CD14-positive monocyte (primary cell): ENCODE results near the gene ACBD3. TPM values are rescaled to one million over a fixed set of nuclear protein-coding genes. Genes with fewer than 3 reads are reported as not detected.

ENCODE experiments used
- DNase-seq, 3 donors: peaks; one replicate each; pipeline ENCODE4 v3.0.0-alpha.2; 2011 to 2022
- H2AFZ ChIP-seq: 2 replicates; pipeline ENCODE4 v1.6.0; 2012; ENCODE audit warnings: mild to moderate bottlenecking, low read depth, low read length, inconsistent platforms; ENCODE audit not compliant: insufficient read depth, poor library complexity, severe bottlenecking
- H3K27ac ChIP-seq, 2 donors: 1 replicate in 1 of 2; 2 replicates in 1 of 2; pipeline ENCODE4 v1.5.1; 2012 to 2013; ENCODE audit warnings: low read length in 2 of 2, control low read depth in 1 of 2, inconsistent platforms in 1 of 2, low read depth in 1 of 2, mild to moderate bottlenecking in 1 of 2
- H3K27me3 ChIP-seq, 2 donors: one replicate each; pipeline versions ENCODE4 v1.6.0 to v1.6.1; 2011 to 2013; ENCODE audit warnings: low read length in 2 of 2; ENCODE audit not compliant: control insufficient read depth in 2 of 2, insufficient read depth in 2 of 2
- H3K36me3 ChIP-seq, 2 donors: replicated peaks in 1 of 2; 1 replicate in 1 of 2; 2 replicates in 1 of 2; pipeline versions ENCODE4 v1.5.1 to v1.6.1; 2012 to 2013; ENCODE audit warnings: low read length in 2 of 2, control low read depth in 1 of 2, inconsistent platforms in 1 of 2, mild to moderate bottlenecking in 1 of 2; ENCODE audit not compliant: insufficient read depth in 2 of 2, control insufficient read depth in 1 of 2
- H3K4me1 ChIP-seq, 2 donors: 1 replicate in 1 of 2; 2 replicates in 1 of 2; pipeline versions ENCODE4 v1.5.1 to v1.6.1; 2012 to 2013; ENCODE audit warnings: low read length in 2 of 2, control low read depth in 1 of 2, inconsistent platforms in 1 of 2, mild to moderate bottlenecking in 1 of 2, moderate library complexity in 1 of 2; ENCODE audit not compliant: insufficient read depth in 2 of 2, control insufficient read depth in 1 of 2
- H3K4me2 ChIP-seq: replicated peaks from 2 replicates; pipeline ENCODE3; 2012; ENCODE audit warnings: low read length, moderate library complexity, mild to moderate bottlenecking; ENCODE audit not compliant: poor library complexity, severe bottlenecking; ENCODE audit errors: extremely low read depth
- H3K4me3 ChIP-seq, 3 experiments: fragments of 200-600 bp in 1 of 3; sonication (generic) in 1 of 3; replicated peaks in 1 of 3; 1 replicate in 2 of 3; 2 replicates in 1 of 3; pipeline ENCODE4 v1.5.1; 2011 to 2013; ENCODE audit warnings: low read length in 3 of 3, mild to moderate bottlenecking in 3 of 3, control low read depth in 2 of 3, low read depth in 2 of 3, inconsistent platforms in 1 of 3, moderate library complexity in 1 of 3
- H3K79me2 ChIP-seq: 2 replicates; pipeline ENCODE4 v1.6.0; 2012; ENCODE audit warnings: mild to moderate bottlenecking, control low read depth, inconsistent platforms, low read length, moderate library complexity; ENCODE audit not compliant: insufficient read depth
- H3K9ac ChIP-seq: 2 replicates; pipeline ENCODE4 v1.6.0; 2017; ENCODE audit warnings: low read length, mild to moderate bottlenecking; ENCODE audit not compliant: insufficient read depth, poor library complexity, severe bottlenecking
- H3K9me3 ChIP-seq, 2 donors: replicated peaks in 1 of 2; 1 replicate in 1 of 2; 2 replicates in 1 of 2; pipeline versions ENCODE4 v1.5.1 to v1.6.1; 2012 to 2013; ENCODE audit warnings: low read length in 2 of 2, control low read depth in 1 of 2; ENCODE audit not compliant: control insufficient read depth in 1 of 2, insufficient read depth in 1 of 2
- H4K20me1 ChIP-seq: 2 replicates; pipeline ENCODE4 v1.6.0; 2012; ENCODE audit warnings: mild to moderate bottlenecking, low read length, control low read depth, moderate library complexity; ENCODE audit not compliant: insufficient read depth
- H3K27ac Mint-ChIP-seq, 7 donors: one replicate each; pipeline ENCODE4 v1.8.0; 2020; ENCODE audit warnings: mild to moderate bottlenecking in 7 of 7, mixed read lengths in 7 of 7, moderate library complexity in 6 of 7, inconsistent platforms in 2 of 7
- H3K27me3 Mint-ChIP-seq, 3 donors: one replicate each; pipeline ENCODE4 v1.8.0; 2021 to 2022; ENCODE audit warnings: low read depth in 3 of 3, mild to moderate bottlenecking in 3 of 3, mixed read lengths in 3 of 3, moderate library complexity in 3 of 3, inconsistent platforms in 1 of 3
- H3K36me3 Mint-ChIP-seq, 2 donors: one replicate each; pipeline ENCODE4 v1.8.0; 2020; ENCODE audit warnings: mixed read lengths in 2 of 2, inconsistent platforms in 1 of 2, mild to moderate bottlenecking in 1 of 2
- H3K4me1 Mint-ChIP-seq: one replicate; pipeline ENCODE4 v1.8.0; 2020; ENCODE audit warnings: mild to moderate bottlenecking, mixed read lengths
- H3K4me3 Mint-ChIP-seq, 2 donors: one replicate each; pipeline ENCODE4 v1.8.0; 2020; ENCODE audit warnings: mild to moderate bottlenecking in 2 of 2, mixed read lengths in 2 of 2, moderate library complexity in 1 of 2
- H3K9me3 Mint-ChIP-seq, 7 donors: one replicate each; pipeline ENCODE4 v1.8.0; 2020 to 2022; ENCODE audit warnings: mixed read lengths in 7 of 7, mild to moderate bottlenecking in 6 of 7, moderate library complexity in 6 of 7, inconsistent platforms in 2 of 7
- WGBS: methylation state at CpG from one replicate; pipeline ENCODE4 v1.1.5; 2013; ENCODE audit warnings: missing lambda C conversion rate; ENCODE audit not compliant: insufficient coverage; 5-methylcytosine and 5-hydroxymethylcytosine counted together
- intact Hi-C, 2 donors: fragments of 100-400 bp; cut with micrococcal nuclease; formaldehyde crosslinking; loops; one replicate each; pipeline versions ENCODE4 v1.15.0 to v1.15.1; 2023
- polyA plus RNA-seq, 3 donors: library from polyadenylated mRNA; depleted of rRNA in 1 of 3; unstranded in 2 of 3; stranded (reverse) in 1 of 3; fragments of 300-500 nt in 2 of 3; fragments of >200 nt in 1 of 3; fragmentation: Illumina TruSeq in 2 of 3; gene quantifications; 1 replicate in 2 of 3; 2 replicates in 1 of 3; pipeline ENCODE4 v1.2.3, GENCODE V29; 2012 to 2021
- TF ChIP-seq, protein P1 (sequence below): fragments of 200-600 bp; IDR thresholded peaks from one replicate; pipeline ENCODE4 v1.8.0; 2022; ENCODE audit warnings: antibody characterized with exemption, mild to moderate bottlenecking

ACBD3 gene
- polyA plus RNA-seq, 3 donors, result 7.0 to 16.3 (median 11.4) TPM

DNA sequence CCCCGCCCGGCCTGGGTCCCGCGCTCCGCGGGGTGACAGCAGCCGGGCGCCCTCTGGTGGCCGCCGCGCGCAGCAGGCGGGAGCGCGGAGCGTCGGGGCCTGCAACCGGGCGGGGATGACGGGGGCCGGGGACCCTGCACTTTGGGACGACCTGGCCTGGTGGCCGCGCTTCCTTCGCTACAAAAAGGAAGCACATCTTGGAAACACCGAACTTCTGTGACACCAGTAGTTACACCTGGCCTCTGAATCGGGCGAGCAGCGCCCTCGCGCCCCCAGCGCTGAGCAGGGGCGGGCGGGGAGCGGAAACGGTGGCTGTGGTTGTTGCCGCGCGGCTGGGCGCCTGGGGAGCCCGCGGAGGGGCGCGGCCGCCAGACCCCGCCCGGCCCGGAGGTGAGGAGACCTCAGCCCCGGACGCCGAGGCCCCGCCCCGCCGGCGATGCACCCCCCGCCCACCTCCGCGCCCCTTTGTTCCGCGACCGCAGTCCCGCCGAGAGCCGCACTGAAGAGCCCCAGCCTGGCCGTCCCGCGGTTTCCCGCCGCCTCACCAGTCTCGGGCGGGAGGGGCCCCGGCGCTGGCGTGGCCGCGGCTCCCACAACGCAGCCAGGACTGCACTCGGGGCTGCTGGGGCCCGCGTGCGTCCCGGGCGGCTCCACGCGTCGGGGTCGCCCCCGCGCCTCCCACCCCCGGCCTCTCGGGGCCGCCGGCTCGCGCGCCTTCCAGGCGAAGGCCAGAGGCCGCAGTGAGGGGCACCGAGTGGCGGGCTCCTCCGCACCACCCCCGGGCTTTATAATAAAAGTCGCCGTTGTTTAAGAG, 64.7 kb downstream of the ACBD3 start:
- Histone ChIP-seq H3K36me3 (no peaks in the 10 kb centered on the region), H3K4me3 (peak overlapping the region; percentile 35 to 78 (median 40)), H3K4me2 (peak overlapping the region; percentile 94), H3K9me3 (no peaks in the 10 kb centered on the region), H3K79me2 (no peaks in the 10 kb centered on the region), H3K27ac (no peak overlapping the region), H2AFZ (peak overlapping the region; percentile 96), H3K9ac (peak overlapping the region; percentile 63), H4K20me1 (no peaks in the 10 kb centered on the region), H3K27me3 (peaks cover 0 to 24% of the 10 kb centered on the region in 2 donors), H3K4me1 (peaks cover 9 to 21% of the 10 kb centered on the region in 2 donors)
- H3K4me3 Mint-ChIP-seq, result peak overlapping the region; percentile 76 to 83
- TF ChIP-seq, protein P1, sequence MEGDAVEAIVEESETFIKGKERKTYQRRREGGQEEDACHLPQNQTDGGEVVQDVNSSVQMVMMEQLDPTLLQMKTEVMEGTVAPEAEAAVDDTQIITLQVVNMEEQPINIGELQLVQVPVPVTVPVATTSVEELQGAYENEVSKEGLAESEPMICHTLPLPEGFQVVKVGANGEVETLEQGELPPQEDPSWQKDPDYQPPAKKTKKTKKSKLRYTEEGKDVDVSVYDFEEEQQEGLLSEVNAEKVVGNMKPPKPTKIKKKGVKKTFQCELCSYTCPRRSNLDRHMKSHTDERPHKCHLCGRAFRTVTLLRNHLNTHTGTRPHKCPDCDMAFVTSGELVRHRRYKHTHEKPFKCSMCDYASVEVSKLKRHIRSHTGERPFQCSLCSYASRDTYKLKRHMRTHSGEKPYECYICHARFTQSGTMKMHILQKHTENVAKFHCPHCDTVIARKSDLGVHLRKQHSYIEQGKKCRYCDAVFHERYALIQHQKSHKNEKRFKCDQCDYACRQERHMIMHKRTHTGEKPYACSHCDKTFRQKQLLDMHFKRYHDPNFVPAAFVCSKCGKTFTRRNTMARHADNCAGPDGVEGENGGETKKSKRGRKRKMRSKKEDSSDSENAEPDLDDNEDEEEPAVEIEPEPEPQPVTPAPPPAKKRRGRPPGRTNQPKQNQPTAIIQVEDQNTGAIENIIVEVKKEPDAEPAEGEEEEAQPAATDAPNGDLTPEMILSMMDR, result peak; percentile 94
- under 1% methylated on average over 104 of the region's 104 CpGs for WGBS
- H3K9me3 Mint-ChIP-seq, result peaks cover 0 to 3% (median 0%) of the 10 kb centered on the region in 7 donors
- H3K36me3 Mint-ChIP-seq, result peaks cover 0 to 6% of the 10 kb centered on the region in 2 donors
- H3K27ac Mint-ChIP-seq, result no peak overlapping the region
- peaks cover 19 to 30% (median 28%) of the 10 kb centered on the region in 3 donors for H3K27me3 Mint-ChIP-seq
- intact Hi-C loops, result loop anchor here (5.0 kb wide), 3 partner anchors 39 to 124 kb away; partner anchors contain the start of gene SDE2 (in 2 of the 2)
- peaks cover 20% of the 10 kb centered on the region for H3K4me1 Mint-ChIP-seq
- peak; percentile 45 to 68 (median 52) for DNase-seq

DNA sequence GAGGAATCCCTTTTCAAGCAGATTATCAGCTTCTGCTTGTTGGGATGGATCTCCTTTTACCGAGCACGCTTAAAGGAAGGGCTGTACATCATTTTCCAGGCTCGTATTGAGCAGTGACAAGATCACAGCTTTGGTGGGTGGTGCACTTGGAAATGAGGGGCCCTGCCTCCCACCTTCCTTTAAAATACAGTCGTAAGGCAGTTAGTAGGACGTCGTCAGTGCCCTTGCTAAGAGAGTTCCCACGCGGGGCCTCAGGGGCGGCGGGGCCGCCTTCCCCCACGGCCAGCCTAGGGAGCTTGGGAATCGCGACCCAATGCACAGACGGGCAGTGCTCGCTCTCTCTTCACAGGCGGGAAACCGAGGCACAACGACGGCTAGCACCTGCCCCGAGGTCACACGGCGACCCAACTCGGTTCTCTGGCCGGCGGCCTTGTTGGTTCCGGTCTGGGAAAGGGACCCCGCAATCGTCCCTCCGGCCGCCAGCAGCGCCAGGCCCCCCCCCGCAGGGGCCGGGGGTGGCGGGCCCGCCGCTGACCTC, 65.4 kb downstream of the ACBD3 start:
- H3K79me2 ChIP-seq, result no peaks in the 10 kb centered on the region
- peak overlapping the region; percentile 94 for H3K4me2 ChIP-seq
- intact Hi-C loops, result loop anchor here (5.0 kb wide), 3 partner anchors 39 to 124 kb away; partner anchors contain the start of gene SDE2 (in 2 of the 2)
- TF ChIP-seq, protein P1, result no peak
- Mint-ChIP-seq H3K4me1 (peaks cover 20% of the 10 kb centered on the region), H3K9me3 (peaks cover 0 to 5% (median 0%) of the 10 kb centered on the region in 7 donors), H3K36me3 (peaks cover 0 to 6% of the 10 kb centered on the region in 2 donors), H3K27ac (peak overlapping the region in 1 of 7 donors; percentile 45), H3K27me3 (peaks cover 22 to 30% (median 28%) of the 10 kb centered on the region in 3 donors), H3K4me3 (peak overlapping the region; percentile 75 to 83)
- H3K27me3 ChIP-seq, result peaks cover 0 to 24% of the 10 kb centered on the region in 2 donors
- WGBS, result 4% methylated on average over 34 of the region's 37 CpGs
- H3K4me1 ChIP-seq, result peaks cover 9 to 21% of the 10 kb centered on the region in 2 donors
- H4K20me1 ChIP-seq, result no peaks in the 10 kb centered on the region
- no peak for DNase-seq
- no peak overlapping the region for H3K27ac ChIP-seq
- H3K9me3 ChIP-seq, result no peaks in the 10 kb centered on the region
- peak overlapping the region; percentile 96 for H2AFZ ChIP-seq
- H3K36me3 ChIP-seq, result no peaks in the 10 kb centered on the region
- peak overlapping the region; percentile 8 for H3K9ac ChIP-seq
- H3K4me3 ChIP-seq, result peak overlapping the region in 1 of 3 experiments; percentile 78
